Measurements from ENCODE around the gene ABHD11.
"Not testable (repeated sequence)": the region's sequence is repeated elsewhere in the genome, so short reads cannot be mapped to it uniquely, and the experiment has no call there.

Gene ABHD11

DNA sequence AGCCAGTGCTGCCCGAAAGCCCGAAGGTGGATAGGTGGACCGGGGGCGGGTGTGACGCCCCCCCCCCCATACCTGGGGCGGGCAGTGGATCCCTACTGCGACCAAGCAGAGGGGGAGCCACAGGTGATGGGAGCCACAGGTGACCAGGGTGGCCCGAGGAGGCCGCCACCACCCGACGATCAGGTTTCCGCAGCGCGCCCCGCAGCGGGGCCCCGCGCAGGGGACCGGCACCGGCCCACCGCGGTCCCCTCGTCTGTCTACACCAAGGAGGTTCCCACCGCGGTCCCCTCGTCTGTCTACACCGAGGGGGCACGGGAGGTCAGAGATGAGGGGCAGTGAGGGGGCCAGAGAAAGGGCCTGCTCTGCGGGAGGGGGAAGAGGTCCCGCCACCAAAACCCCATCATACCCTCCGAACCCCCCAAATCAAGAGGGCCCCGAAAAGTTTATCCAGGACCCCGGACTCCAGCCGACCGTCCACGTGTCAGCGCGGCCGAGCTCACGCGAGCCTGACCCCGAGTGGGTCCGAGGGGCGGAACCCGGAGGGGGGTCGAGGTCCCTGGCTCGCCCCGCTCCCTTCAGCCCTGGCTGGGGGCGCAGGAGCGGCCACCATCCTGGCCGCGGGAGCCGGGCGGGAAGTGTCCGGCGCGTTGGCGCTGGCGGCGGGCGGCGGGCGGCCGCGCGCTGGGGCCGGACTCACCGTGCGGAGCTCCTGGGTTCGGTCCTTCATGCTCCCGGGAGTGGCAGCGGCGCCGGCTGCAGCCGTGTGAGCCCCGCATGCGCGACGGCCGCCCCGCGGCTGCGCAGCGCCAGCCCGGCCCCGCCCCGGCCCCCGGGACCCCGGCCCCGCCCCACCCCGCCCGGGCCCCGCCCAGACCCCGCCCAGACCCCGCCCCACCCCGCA, 19.4 kb downstream of the ABHD11 start, which contains the start of gene STX1A:
TSS of gene STX1A (minus strand) at position 765 of the 901 bp plus-strand sequence. CDS start at position 727, 38 bp downstream.
- peak; percentile 73 for DNase-seq (ENCODE audit: low spot score)

DNA sequence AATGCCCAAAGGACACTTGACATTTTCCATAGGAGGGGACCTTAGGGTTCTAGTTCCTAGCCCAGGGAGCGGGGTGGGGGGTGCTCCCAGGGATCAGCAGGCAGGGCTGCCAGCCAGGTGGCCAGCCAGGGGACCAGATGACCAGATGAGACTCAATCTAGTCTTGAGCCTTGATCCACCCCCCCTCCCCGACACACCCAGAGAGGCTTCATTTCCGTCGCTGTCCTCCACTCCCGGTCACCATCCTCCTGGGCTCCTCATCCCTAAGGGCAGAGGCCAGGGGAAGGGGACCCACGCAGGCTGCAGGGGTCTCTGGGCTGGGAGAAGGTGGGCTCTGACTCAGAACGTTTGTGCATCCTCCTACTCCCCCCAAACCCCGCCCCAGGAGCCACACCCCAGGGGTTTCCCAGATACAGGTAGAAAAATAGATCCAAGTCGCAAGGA, 20.1 kb downstream of the ABHD11 start:
- DNase-seq (ENCODE audit: low spot score) = no peak

DNA sequence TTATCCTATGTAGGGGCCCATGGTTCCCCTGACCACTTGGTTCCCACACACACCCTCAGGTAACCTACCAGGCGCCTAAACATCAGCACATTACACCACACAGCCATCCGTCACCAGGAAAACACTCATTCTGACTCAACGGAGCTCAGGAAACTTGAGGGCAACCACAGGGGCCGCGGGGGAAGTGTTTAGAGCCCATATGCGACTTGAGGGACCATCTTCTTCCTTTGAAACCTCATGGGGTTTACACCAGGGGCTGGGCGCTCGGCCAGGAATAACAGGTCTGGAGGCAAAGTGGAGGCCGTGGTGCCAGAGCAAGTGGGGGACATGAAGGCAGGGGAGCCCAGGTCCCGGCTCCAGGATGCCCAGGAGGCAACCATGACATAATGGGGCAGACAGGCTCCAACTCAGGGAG, 20.6 kb downstream of the ABHD11 start:
- DNase-seq (ENCODE audit: low spot score) = no peak

DNA sequence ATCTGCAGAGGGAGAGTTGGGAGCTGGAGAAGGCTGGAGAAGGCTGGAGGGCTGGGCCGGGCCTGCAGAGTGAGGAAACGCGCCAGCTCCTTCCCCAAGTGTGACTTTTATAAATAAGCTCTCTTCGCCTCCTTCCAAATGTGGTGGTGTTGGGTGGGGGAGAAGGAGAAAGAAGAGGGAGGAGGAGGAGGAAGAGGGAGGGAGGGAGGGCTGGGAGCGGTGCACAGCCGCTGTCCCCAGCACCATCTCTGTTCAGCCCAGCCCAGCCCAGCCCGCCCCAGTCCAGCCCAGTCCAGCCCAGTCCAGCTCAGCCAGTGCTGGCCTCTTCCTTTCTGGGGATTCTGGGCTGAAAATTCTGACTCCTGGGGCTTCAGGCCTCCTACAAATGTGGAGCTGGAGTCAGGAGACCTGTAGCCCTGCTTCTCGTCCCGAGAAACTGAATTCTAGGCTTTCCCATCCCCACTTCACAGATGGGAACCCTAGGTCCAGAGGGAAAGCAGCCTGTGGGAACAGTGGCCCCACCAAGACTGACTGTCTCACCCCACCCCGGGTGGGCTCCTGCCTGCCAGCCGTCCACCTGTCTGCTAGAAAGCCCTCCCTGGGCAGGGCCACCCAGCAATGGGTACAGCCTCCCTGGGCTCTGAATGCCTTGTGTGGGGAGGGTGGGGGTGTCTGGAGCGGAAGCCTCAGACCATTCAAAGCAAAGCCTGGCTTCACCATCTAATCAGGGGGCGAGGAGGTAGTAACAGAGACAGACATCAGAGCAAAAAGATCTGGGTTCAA, 21.4 kb downstream of the ABHD11 start:
- DNase-seq (ENCODE audit: low spot score) = no peak

DNA sequence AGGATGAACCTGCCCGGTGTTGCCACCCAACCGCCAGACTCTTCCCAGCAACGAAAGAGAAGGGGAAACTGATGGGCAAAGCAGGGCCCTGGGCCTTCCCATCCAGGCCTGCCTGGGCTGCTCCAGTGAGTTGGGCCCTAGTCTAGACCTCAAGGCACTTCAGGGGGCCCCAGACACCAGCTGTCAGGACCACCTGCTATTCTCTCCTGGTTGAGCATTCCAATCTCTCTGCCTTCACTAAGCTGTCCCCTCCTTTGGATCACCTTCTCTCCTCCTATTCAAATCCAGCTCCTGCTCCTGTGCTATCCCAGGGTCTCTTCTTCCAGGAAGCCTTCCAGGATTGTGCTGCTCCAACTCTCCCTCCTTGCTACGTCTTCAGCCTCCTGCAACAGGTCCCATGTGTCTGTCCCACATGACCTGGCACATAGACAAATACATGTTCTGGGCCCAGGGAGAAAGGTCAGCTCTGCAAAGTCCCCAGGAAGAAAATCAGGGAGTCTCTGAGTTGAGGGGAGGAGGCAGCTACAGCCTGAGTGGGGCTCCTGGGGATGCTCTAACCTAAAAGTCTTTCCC, 22.2 kb downstream of the ABHD11 start:
- DNase-seq (ENCODE audit: low spot score) = no peak

DNA sequence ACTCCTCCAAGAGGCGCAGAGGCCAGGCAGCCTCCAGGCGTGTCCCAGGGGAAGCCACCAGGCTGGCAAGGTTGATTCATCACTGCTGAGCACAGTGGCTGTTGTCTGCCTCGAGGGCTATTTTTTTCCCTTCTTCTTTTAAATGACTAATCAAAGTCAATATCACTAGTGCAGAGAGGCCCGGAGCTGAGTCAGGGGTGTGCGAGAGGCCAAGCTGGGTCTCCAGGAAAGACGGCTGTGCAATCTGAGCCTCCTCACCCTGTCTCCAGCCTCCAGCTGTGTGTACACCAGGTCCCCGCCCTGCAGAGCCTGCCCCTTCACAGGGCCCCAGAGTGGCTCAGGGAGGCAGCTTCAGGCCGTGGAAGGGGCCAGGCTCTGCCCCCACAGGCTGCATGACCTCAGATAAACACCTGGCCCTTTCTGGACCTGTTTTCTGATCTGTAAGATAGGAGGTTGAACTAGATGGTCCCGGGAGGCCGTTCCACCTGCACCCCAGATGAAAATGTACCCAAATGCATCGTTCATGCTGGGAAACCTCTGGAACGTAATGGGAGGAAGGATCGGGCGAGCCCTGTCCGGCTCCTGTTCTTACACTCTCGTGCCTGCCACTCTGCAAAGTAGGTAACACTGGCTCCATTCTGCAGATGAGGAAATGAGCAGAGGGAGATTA, 22.8 kb downstream of the ABHD11 start:
- DNase-seq (ENCODE audit: low spot score) = no peak

DNA sequence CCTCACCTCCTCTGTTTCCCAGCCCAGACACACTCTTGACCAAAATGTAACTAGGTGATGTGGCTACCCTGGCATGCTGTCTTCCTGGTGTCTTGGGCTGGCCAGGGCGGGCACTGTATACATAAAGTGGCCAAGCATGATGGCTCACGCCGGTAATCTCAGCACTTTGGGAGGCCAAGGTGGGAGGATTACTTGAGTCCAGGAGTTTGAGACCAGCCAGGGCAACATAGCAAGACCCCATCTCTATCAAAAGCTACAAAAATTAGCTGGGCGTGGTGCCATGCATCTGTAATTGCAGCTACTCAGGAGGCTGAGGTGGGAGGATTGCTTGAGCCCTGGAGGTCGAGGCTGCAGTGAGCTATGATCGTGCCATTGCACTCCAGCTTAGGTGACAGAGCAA, 25.3 kb downstream of the ABHD11 start:
- DNase-seq (ENCODE audit: low spot score) = not testable (repeated sequence)

DNA sequence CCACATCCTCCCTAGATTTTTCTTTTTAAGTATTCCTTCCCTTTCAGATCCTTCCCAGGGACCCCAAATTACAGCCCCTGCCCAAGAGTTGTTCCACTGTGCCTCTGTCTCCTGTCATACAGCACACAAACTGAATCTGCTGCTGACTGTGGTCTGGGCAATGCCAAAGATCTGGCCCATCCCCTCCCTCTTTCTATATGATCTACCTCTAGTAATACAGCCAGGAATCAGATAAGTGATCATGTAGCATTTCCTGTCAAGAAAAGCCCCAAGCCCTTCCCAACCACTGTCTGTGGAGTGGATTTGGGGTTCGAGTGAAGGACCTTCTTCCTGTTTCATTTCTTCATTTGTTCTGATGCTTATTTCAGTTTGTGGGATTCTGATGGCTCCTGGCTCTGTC, 25.8 kb downstream of the ABHD11 start:
- no peak for DNase-seq (ENCODE audit: low spot score)

DNA sequence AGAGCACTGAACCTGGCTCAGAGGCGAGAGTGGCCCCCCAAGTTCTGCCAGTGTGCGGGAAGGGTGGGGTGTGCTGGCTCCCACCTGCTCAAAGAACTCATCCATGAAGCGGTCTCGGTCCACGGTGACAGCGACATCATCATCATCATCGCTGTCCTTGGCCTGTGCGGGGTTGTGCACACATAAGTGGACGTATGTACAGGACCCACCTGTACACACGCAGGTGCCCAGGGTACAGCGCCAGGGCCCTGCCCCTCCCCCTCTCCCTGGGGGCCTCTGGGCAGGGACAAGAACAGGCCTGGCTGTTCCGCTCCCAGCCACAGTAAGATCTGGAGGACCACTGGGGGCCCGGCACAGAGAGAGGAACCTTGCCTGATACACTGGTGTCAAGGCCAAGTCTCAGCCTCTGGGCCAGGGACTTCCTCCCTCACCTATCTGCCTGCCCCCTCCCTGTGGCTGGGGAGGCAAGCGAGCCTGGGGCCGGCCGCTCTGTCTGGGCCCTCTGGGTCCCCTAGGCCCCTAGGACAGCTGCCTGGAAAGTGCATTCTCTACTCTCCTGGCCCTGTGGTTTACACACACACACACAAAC, 29.5 kb downstream of the ABHD11 start:
- DNase-seq (ENCODE audit: low spot score) = no peak

DNA sequence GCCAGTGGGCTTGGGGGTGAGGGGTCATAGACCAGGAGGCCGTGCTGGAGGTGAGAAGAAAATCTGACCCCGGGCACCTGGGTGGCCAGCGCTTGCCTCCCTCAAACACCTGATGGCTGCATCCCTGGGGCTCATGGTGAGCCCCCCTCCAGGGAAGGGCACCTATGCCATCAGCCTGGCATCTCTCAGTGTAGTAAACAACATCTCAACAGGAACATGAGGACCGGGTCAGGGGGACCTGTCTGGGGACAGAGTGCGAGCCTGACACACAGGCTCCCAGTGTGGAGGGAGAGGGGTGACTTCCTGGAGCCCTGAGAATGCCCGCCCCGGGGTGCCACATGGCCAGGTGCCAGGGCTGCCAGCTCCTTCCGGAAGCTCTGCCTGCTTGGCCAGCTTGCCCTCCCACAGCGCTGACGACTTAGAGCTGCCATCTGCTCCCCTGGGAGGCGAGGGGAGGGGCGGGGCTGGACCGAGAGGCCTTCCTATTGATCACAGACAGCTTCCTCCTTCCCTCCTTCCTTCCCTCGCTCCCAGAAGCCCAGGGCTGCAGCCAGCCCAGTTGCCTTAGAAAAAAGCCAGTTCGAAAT, 31.5 kb downstream of the ABHD11 start:
- DNase-seq (ENCODE audit: low spot score) = peak; percentile 64

DNA sequence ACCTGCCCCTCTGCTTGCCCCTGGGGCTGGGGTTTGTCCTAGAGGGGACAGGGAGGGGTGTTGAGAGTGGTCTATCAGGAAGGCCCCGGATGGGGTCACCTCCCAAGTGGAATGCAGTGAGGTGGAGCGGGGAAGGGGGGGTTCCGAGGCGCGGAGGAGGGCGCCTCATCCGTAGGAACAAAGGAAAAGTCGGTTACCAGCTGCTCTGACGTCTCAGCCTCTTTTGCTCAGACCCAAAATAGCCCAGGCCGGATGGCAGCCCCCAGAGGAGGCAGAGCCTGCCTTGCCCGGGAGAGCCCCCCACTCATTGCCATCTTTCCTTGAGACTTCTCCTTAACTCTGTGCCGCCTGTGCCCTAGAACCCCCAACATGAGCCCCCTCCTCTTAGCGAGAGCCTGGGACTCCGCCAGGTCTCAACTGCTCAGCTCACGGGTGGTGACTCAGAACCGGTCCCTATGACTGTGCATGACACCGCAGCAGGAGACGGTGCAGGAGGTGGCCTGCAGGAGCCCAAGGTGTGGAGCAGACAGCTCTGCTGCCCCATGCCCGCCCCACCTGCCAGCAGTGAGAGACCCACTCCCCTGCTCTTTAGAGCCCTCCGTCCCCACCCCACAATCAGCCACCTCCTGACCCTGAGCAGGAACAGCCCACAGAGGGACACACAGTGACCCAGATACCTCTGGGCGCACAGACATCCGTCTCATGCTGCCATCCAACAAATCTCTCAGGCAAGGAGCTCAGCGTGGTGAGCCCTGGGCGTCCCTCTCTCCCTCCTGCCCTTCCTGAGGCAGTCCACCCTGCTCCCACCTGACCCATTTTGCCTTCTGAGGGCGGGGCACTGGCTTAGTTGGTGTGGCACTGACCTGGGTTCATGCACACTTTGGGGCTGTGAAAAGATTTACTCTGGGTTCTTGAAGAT, 32.2 kb downstream of the ABHD11 start:
- DNase-seq (ENCODE audit: low spot score) = no peak

DNA sequence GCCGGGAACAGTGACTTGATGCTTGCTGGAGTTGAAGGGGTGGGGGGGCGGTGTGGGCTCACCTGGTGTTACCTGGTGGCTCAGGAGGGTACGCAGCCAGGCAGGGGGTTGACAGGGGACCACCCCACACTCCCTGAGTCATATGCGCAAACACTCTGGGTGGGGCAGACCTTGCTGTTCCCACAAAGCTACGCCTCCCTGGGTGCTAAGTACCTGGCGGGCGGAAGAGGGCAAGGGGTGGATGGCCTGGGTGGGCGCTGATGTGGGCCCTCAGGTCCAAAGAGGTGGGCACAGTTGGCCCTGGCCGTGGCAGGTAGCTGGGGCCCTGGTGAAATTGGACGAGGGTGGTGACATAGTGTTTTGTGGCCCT, 33.1 kb downstream of the ABHD11 start:
- no peak for DNase-seq (ENCODE audit: low spot score)

DNA sequence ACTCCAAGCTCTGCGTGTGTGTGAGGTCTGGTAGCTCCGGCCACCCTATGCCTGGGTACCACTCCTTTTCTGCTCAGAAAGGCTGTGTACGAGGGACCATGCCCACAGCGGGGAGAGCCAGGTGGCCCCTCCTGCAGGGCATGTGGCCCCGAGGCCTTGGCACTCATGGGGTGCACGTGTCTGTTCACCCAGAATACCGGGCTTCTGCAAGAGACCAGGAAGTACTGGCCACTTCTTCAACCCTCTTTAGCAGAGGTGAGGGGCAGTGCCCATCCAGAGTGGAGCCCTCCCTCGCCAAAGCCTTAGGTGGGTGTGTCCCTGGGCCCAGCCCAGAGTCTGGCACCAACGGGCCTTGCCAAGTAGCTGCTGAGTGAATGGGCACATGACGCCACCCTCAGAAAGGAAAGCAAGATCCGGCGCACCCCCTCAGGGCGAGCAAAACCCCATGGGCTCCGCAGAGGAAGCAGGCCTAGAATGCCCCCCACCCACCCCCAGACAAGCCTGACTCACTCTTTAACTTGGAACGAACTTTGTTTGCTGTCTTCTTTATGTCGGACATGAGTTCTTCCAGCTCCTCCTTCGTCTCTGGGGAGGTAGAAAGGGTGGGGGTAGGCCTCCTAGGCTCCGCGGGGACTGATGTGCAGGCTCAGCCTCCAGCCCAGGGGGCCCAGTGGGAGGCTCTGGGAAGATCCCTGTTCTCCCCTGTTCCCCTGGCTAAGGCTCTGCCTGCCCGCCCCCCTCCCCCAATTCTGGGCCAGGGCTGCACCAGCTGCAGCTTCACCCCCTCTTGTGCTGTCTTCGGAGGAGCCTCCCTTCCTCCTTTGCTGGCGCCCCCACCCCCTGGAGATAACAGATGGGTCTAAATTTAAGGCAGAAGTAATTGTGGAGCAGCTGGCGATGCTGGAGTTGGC, 33.7 kb downstream of the ABHD11 start:
- DNase-seq (ENCODE audit: low spot score) = no peak

DNA sequence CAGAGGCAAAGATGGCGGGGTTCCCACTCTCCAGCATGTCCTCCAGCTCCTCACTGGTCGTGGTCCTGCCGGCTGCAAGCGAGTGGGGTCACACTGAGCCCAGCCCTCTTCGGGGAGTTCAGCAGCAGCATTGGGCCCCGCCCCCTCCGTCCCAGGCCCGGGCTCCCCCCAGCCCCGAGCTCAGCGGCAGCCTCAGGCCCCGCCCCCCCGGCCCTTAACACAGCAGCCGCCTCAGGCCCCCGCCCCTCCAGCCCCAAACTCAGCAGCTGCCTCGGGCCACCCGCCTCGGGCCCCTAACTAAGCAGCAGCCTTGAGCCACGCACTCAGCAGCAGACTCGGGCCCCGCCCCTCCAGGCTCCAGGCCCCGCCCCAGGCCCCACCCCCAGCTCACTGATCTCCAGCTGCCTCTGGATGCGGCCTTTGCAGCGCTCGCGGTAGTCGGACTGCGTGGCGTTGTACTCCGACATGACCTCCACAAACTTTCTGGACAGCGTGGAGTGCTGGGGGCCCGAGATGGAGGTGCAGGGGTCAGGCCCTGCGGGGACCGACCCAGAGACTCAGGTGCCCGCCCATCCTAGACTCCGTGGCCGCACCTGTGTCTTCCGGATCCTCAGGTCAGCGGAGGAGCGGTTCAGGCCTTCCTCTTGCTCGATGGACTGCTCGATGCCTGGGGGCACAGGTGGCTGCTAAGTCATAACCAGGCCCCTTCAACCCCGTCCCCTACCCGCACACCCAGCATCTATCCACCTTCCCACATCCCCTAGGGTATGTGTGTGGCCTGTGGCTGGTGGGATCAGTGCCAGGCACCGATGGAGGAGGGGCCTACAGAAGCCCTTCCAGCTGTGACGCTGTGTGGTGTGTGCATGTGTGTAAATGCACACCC, 34.6 kb downstream of the ABHD11 start:
- no peak for DNase-seq (ENCODE audit: low spot score)

DNA sequence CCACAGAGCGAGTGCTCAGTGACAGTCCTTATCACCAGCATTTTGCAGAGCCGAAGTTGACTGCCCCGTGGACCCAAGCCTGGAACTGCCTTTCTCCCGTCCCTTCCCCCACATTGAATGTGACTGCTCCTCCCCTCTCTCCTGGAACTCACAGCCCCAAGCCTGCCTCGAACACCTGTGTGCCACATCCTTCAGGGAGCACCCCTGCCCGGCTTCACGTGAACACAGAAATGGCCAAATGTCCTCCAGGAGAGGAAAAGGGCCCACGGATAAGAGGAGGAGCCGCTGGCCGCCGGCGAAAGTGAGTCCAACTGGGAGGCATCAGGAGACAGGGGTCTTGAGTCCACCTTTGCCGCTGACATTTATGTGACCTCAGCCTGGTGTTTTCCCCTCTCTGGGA, 35.4 kb downstream of the ABHD11 start:
- no peak for DNase-seq (ENCODE audit: low spot score)

DNA sequence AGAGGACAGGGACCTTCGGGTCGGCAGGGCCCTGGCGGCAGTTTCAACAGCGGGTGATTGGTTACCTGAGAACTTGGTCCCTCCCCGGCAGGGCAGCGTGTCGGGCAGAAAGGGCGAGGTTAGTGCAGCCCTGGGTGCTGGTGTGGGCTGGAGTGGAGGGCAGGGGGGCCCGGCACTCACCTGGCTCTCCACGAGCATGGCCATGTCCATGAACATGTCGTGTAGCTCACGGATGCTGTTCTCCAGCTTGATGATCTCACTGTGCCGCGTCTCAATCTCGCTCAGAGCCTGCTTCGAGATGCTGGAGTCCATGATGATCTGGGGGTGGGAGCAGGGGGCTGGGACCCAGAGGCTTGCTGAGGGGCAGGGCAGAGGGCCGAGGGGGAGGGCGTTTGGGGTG, 35.9 kb downstream of the ABHD11 start:
- no peak for DNase-seq (ENCODE audit: low spot score)

DNA sequence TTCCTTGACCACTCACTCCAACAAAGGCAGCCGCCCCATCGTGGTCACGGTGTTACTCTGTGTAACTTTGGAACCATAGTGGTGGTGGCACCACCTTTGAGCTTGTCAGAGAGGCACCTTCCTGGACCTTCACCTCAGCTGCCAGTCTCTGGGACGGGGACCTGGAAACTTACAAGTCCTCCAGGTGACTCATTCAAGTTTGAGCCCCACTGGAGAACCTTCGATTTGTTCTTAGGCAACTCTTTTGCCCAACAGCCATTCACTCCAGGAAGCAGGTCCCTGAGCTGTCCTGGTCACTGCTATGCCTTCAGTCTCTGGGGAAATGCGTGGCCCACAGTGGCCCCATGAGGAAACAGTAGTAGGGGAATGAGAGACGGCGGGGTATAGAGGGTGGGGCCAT, 36.4 kb downstream of the ABHD11 start:
- DNase-seq (ENCODE audit: low spot score) = no peak

DNA sequence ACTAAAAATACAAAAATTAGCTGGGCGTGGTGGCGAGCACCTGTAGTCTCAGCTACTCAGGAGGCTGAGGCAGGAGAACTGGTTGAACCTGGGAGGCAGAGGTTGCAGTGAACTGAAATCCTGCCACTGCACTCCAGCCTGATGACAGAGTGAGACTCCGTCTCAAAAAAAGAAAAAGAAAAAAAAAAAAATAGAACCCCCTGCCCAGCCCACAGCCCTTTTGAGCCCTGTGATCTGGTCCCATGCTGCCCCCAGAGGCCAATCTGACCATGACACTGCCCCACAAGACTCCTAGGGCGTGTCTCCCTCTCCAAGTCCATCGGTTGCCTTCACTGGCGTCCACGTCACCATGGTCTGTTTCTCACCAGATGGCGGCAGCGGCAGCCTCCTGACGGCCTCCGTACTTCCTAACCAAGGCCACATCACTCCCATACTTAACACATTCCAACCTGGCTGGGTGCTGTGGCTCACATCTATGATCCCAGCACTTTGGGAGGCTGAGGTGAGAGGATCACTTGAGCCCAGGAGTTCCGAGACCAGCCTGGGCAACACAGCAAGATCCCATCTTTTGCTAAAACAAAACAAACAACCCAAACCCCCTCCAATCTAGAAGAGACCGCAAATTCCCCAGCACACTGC, 37.1 kb downstream of the ABHD11 start:
- DNase-seq (ENCODE audit: low spot score) = no peak
